HEK293 (cell line): ENCODE data around the gene NTRK3.

Experiments
- CTCF ChIP-seq: fragments of 450-650 bp; formaldehyde crosslinking; IDR thresholded peaks from 2 replicates; pipeline ENCODE4 v1.5.1; 2016; ENCODE audit warnings: missing biosample characterization, missing genetic modification characterization
- PRDM4 ChIP-seq: fragments of 450-650 bp; formaldehyde crosslinking; IDR thresholded peaks from 2 replicates; pipeline ENCODE4 v1.5.1; 2017; ENCODE audit warnings: missing biosample characterization, missing genetic modification characterization
- YY1 ChIP-seq: fragments of 450-650 bp; formaldehyde crosslinking; IDR thresholded peaks from 2 replicates; pipeline ENCODE4 v1.5.1; 2018; ENCODE audit warnings: missing biosample characterization, missing genetic modification characterization
- ZBTB10 ChIP-seq: fragments of 450-650 bp; formaldehyde crosslinking; IDR thresholded peaks from 2 replicates; pipeline ENCODE4 v1.5.1; 2016; ENCODE audit warnings: missing biosample characterization, missing genetic modification characterization
- ZBTB21 ChIP-seq: fragments of 450-650 bp; formaldehyde crosslinking; IDR thresholded peaks from 2 replicates; pipeline ENCODE4 v1.5.1; 2017; ENCODE audit warnings: missing biosample characterization, missing genetic modification characterization
- ZNF24 ChIP-seq: fragments of 450-650 bp; formaldehyde crosslinking; IDR thresholded peaks from 2 replicates; pipeline ENCODE4 v1.5.1; 2016; ENCODE audit warnings: missing biosample characterization, missing genetic modification characterization

GRCh38 chr15:88272421-88272820 is 15.9 kb upstream of the NTRK3 start:
- TF ChIP-seq ZBTB21: no peak
- TF ChIP-seq CTCF (tag by site-specific recombination): no peak
- TF ChIP-seq YY1 (tag by site-specific recombination): no peak
- no peak for TF ChIP-seq PRDM4 (tag by site-specific recombination)
- no peak for TF ChIP-seq ZNF24 (tag by site-specific recombination)
- TF ChIP-seq ZBTB10 (tag by site-specific recombination): no peak
